Caco-2 (cell line): Measurements from ENCODE around the gene WNK2. TPM values are rescaled to one million over a fixed set of nuclear protein-coding genes. Genes with fewer than 3 reads are reported as not detected.

Source experiments
- BruUV-seq: library from RNA; stranded (reverse); fragments of 400-500 nt; replicated peaks from 2 replicates; lab custom pipeline; 2021; lab: Mats Ljungman, UMichigan
- CTCF ChIA-PET: fragments of 300-600 bp; sonication (Branson Sonifier 250); formaldehyde crosslinking; loops from one replicate; lab custom pipeline; 2022; ENCODE audit warnings: antibody characterized with exemption; lab: Charles Lee
- POLR2A ChIA-PET: fragments of 300-600 bp; sonication (Branson Sonifier 250); formaldehyde crosslinking; loops from one replicate; lab custom pipeline; 2022; ENCODE audit warnings: antibody characterized with exemption; lab: Charles Lee
- DNase-seq, 2 experiments: peaks; one replicate each; pipeline versions ENCODE4 v3.0.0 to v3.0.0-alpha.2; 2020 to 2022
- H3K27me3 ChIP-seq: replicated peaks from 2 replicates; pipeline ENCODE4 v1.6.0; 2011; ENCODE audit warnings: low read length; ENCODE audit not compliant: control insufficient read depth, insufficient read depth
- H3K36me3 ChIP-seq: 2 replicates; pipeline ENCODE4 v1.5.1; 2011; ENCODE audit warnings: low read length; ENCODE audit not compliant: control insufficient read depth, insufficient read depth
- H3K4me1 ChIP-seq: fragments of 250-450 bp; sonication (Bioruptor Pico); 2 replicates; pipeline ENCODE4 v1.5.1; 2020; ENCODE audit warnings: mild to moderate bottlenecking
- H3K4me3 ChIP-seq: 2 replicates; pipeline ENCODE4 v1.5.1; 2011; ENCODE audit warnings: low read depth, mild to moderate bottlenecking, control low read depth, low read length
- H3K9me3 ChIP-seq: fragments of 250-450 bp; sonication (Bioruptor Pico); 2 replicates; pipeline ENCODE4 v1.5.1; 2020; ENCODE audit warnings: mild to moderate bottlenecking, moderate library complexity
- H3K27ac Mint-ChIP-seq: one replicate; pipeline ENCODE4 v1.8.0; 2022; ENCODE audit warnings: mixed read lengths; ENCODE audit not compliant: unreplicated experiment
- H3K27me3 Mint-ChIP-seq: one replicate; pipeline ENCODE4 v1.8.0; 2022; ENCODE audit warnings: mixed read lengths; ENCODE audit not compliant: insufficient read depth, unreplicated experiment
- H3K36me3 Mint-ChIP-seq: one replicate; pipeline ENCODE4 v1.8.0; 2022; ENCODE audit warnings: mild to moderate bottlenecking, mixed read lengths; ENCODE audit not compliant: insufficient read depth, unreplicated experiment
- H3K4me1 Mint-ChIP-seq: one replicate; pipeline ENCODE4 v1.8.0; 2022; ENCODE audit warnings: low read depth, mixed read lengths; ENCODE audit not compliant: unreplicated experiment
- H3K4me3 Mint-ChIP-seq: one replicate; pipeline ENCODE4 v1.8.0; 2022; ENCODE audit warnings: mild to moderate bottlenecking, moderate library complexity, mixed read lengths; ENCODE audit not compliant: unreplicated experiment
- H3K9me3 Mint-ChIP-seq: one replicate; pipeline ENCODE4 v1.8.0; 2022; ENCODE audit warnings: mixed read lengths; ENCODE audit not compliant: unreplicated experiment
- intact Hi-C: fragments of 100-400 bp; cut with micrococcal nuclease; formaldehyde crosslinking; loops from one replicate; pipeline ENCODE4 v1.10.0; 2022; ENCODE audit not compliant: unreplicated experiment
- total RNA-seq: library from RNA; stranded (reverse); gene quantifications from 2 replicates; pipeline ENCODE4 v1.2.3, GENCODE V29; 2022
- TF ChIP-seq, protein P1 (sequence below), 2 experiments: fragments of 200-600 bp in 1 of 2; IDR thresholded peaks; 1 replicate in 1 of 2; 2 replicates in 1 of 2; pipeline versions ENCODE4 v1.5.1 to v1.8.0; 2011 to 2022; ENCODE audit warnings: antibody characterized with exemption in 1 of 2, control low read depth in 1 of 2, inconsistent platforms in 1 of 2, low read depth in 1 of 2, low read length in 1 of 2, mild to moderate bottlenecking in 1 of 2, moderate library complexity in 1 of 2; ENCODE audit not compliant: insufficient read depth in 1 of 2, severe bottlenecking in 1 of 2, unreplicated experiment in 1 of 2

The WNK2 gene
- total RNA-seq, 1 experiment from 2014 or later = 21.7 TPM

DNA sequence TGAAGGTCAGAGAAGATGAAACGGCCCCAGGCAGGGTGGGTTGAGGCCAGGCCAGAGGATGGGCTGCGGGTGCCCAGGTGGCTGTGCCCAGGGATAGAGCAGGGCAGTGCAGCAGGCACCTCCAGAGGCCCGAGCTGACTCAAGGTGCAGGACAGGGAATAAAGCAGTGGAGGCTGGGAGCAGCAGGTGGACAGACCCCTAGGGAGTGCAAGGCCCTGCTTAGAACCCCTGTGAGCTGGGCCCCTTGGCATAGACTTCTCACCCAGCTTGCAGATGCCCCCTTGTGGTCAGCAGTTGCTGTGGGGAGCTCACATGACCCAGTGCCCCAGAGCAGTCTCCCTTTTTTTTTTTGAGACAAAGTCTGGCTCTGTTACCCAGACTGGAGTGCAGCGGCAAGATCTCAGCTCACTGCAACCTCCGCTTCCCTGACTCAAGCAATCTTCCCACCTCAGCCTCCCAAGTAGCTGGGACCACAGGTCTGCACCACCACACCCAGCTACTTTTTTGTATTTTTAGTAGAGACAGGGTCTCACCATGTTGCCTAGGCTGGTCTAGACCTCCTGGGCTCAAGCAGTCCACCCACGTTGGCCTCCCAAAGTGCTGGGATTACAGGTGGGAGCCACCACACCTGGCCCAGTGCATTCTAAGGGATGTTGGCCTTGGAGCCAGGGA is 118.8 kb downstream of the WNK2 start:
- peak; percentile 55 to 63 for DNase-seq
- H3K27me3 ChIP-seq = no peaks in the 10 kb centered on the region
- H3K36me3 Mint-ChIP-seq = peaks cover 6% of the 10 kb centered on the region
- TF ChIP-seq, protein P1, sequence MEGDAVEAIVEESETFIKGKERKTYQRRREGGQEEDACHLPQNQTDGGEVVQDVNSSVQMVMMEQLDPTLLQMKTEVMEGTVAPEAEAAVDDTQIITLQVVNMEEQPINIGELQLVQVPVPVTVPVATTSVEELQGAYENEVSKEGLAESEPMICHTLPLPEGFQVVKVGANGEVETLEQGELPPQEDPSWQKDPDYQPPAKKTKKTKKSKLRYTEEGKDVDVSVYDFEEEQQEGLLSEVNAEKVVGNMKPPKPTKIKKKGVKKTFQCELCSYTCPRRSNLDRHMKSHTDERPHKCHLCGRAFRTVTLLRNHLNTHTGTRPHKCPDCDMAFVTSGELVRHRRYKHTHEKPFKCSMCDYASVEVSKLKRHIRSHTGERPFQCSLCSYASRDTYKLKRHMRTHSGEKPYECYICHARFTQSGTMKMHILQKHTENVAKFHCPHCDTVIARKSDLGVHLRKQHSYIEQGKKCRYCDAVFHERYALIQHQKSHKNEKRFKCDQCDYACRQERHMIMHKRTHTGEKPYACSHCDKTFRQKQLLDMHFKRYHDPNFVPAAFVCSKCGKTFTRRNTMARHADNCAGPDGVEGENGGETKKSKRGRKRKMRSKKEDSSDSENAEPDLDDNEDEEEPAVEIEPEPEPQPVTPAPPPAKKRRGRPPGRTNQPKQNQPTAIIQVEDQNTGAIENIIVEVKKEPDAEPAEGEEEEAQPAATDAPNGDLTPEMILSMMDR (IDR thresholded peaks at IDR 0.05; ENCODE audit: insufficient read depth in 1 of 2, low read depth in 1 of 2, low read length in 1 of 2, severe bottlenecking in 1 of 2, unreplicated experiment in 1 of 2) = peak; percentile 32 to 49
- H3K4me3 Mint-ChIP-seq = no peak overlapping the region
- no peaks in the 10 kb centered on the region for H3K36me3 ChIP-seq
- no peaks in the 10 kb centered on the region for H3K27me3 Mint-ChIP-seq
- no TSS peak for BruUV-seq
- CTCF ChIA-PET = interaction anchor here (0.5 to 1.8 kb wide), 6 partner anchors 13 to 193 kb away, joined by 3 to 12 read pairs (median 4); no protein-coding TSS in a partner anchor
- no peaks in the 10 kb centered on the region for H3K9me3 ChIP-seq
- intact Hi-C loops = no loop called here
- H3K27ac Mint-ChIP-seq = no peak overlapping the region
- POLR2A ChIA-PET = no interaction called here
- H3K9me3 Mint-ChIP-seq = no peaks in the 10 kb centered on the region
- no peak overlapping the region for H3K4me3 ChIP-seq
- no peaks in the 10 kb centered on the region for H3K4me1 ChIP-seq
- H3K4me1 Mint-ChIP-seq = no peaks in the 10 kb centered on the region

DNA sequence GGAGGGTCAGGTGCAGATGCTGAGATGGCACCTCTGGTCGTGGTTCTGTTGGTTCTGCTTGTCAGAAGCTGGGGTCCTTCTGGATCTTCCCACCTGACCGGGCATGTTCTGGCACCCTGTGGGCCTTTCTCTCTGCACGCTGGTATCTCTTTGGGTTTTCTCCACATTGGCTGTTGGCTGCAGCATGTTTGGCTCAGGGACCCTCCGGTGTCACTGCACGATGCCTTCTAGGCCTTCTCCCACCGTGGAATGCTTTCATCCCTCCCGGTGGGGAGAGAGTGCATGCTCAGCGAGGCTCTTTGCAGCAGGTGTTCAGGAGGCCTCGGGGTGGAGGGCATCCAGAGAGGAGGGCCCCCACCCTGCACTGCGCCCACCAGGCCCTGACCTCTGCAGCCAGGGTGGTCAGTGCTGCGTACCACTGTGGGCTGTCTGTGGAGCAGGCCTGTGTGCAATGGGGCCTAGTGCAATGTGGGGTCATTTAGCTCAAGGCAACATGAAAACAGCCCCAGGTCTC is 119.4 kb downstream of the WNK2 start:
- Mint-ChIP-seq H3K27ac (no peak overlapping the region), H3K36me3 (peaks cover 6% of the 10 kb centered on the region), H3K4me3 (no peak overlapping the region), H3K27me3 (no peaks in the 10 kb centered on the region), H3K9me3 (no peaks in the 10 kb centered on the region), H3K4me1 (no peaks in the 10 kb centered on the region)
- POLR2A ChIA-PET = no interaction called here
- no peaks in the 10 kb centered on the region for H3K27me3 ChIP-seq
- intact Hi-C loops = no loop called here
- no peaks in the 10 kb centered on the region for H3K9me3 ChIP-seq
- no peaks in the 10 kb centered on the region for H3K4me1 ChIP-seq
- no peak for DNase-seq
- BruUV-seq = no TSS peak
- H3K36me3 ChIP-seq = no peaks in the 10 kb centered on the region
- H3K4me3 ChIP-seq = no peak overlapping the region
- CTCF ChIA-PET = interaction anchor here (0.9 to 1.8 kb wide), 4 partner anchors 14 to 149 kb away, joined by 3 to 12 read pairs (median 7); no protein-coding TSS in a partner anchor
- TF ChIP-seq, protein P1 (IDR thresholded peaks at IDR 0.05; ENCODE audit: insufficient read depth in 1 of 2, low read depth in 1 of 2, low read length in 1 of 2, severe bottlenecking in 1 of 2, unreplicated experiment in 1 of 2) = no peak

DNA sequence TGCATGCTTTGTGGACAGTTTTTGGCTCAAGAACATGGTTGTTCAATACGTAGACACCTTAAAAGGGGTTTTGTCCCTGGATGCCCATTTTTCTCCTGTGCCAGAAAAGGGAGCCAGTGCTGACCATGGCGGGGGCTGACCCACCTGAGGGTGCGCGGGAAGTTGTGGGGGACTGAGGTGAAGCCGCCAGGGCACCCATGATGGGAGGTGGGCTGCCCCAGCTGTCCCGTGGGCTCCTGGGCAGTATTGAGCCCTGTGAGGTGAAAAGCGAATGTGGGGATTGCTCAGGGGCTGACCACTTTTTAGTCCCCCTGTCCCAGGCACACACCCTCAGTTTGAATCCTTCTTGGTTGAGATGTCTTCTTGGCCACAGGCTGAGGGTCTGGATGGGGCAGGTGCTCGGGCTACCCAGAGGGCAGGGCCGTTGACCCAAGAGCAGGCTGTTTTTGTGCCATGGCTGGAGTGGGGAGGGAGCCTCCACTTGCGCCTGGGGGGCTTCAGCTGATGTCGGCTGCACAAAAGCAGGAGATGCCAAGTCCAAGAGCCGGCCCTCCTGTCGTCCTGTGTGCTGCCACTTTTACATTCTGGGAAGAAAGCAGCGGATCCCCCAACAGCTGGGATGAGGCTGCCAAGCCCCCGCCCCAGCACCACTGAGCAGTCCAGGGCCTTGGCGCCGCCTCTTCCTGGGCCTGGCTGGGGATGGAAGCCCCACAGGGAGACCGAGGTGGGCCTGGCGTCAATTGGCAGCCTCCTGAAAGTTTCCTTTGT is 120.1 kb downstream of the WNK2 start:
- H3K36me3 Mint-ChIP-seq = peaks cover 6% of the 10 kb centered on the region
- H3K27ac Mint-ChIP-seq = no peak overlapping the region
- H3K4me3 ChIP-seq = no peak overlapping the region
- H3K9me3 Mint-ChIP-seq = no peaks in the 10 kb centered on the region
- intact Hi-C loops = no loop called here
- no peak overlapping the region for H3K4me3 Mint-ChIP-seq
- no peaks in the 10 kb centered on the region for H3K27me3 Mint-ChIP-seq
- TF ChIP-seq, protein P1 (IDR thresholded peaks at IDR 0.05; ENCODE audit: insufficient read depth in 1 of 2, low read depth in 1 of 2, low read length in 1 of 2, severe bottlenecking in 1 of 2, unreplicated experiment in 1 of 2) = no peak
- no peaks in the 10 kb centered on the region for H3K27me3 ChIP-seq
- H3K36me3 ChIP-seq = no peaks in the 10 kb centered on the region
- CTCF ChIA-PET = interaction anchor here (1.0 to 1.8 kb wide), 2 partner anchors 99 to 150 kb away, joined by 3 to 12 read pairs; no protein-coding TSS in a partner anchor
- no peaks in the 10 kb centered on the region for H3K4me1 ChIP-seq
- POLR2A ChIA-PET = no interaction called here
- no peaks in the 10 kb centered on the region for H3K4me1 Mint-ChIP-seq
- DNase-seq = peak in 1 of 2 experiments; percentile 13
- no TSS peak for BruUV-seq
- no peaks in the 10 kb centered on the region for H3K9me3 ChIP-seq
